Measurements from ENCODE around the gene GPR75. TPM values are rescaled to one million over a fixed set of nuclear protein-coding genes. Genes with fewer than 3 reads are reported as not detected.

Gene GPR75
- total RNA-seq, 1 experiment from 2014 or later: 2.5 TPM

DNA sequence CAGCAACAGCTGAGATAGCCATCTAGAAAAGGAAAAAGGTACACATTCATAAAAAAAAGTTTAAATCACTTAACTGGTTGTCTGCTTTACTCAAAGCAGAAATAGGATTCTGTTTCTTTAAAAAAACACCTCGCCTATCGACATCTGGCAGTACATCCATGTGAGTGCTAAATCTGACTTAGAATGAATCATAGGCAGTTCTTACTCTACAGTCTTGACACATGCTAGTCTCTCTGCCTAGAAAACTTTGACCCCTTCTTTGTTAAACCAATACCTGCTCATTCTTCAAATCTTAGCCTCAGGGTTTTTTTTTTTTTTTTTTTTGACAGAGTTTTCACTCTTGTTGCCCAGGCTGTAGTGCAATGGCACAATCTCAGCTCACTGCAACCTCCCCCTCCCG lies 37.1 kb upstream of the GPR75 start:
- CTCF ChIA-PET: no interaction called here
- in situ Hi-C loops (cut with HindIII; ENCODE audit: low pct_unique_long_range_greater_than_20kb, low sequenced_read_pairs): no loop called here
- H3K4me3 ChIP-seq (ENCODE audit: low read depth in 2 of 2, low read length in 2 of 2): no peak overlapping the region
- BruUV-seq (replicated peaks): no TSS peak
- H3K4me1 ChIP-seq (ENCODE audit: control insufficient read depth, insufficient read depth, low read length): no peaks in the 10 kb centered on the region
- POLR2A ChIA-PET: no interaction called here
- intact Hi-C loops (cut with micrococcal nuclease; ENCODE audit: unreplicated experiment): no loop called here
- TF ChIP-seq, protein P1, sequence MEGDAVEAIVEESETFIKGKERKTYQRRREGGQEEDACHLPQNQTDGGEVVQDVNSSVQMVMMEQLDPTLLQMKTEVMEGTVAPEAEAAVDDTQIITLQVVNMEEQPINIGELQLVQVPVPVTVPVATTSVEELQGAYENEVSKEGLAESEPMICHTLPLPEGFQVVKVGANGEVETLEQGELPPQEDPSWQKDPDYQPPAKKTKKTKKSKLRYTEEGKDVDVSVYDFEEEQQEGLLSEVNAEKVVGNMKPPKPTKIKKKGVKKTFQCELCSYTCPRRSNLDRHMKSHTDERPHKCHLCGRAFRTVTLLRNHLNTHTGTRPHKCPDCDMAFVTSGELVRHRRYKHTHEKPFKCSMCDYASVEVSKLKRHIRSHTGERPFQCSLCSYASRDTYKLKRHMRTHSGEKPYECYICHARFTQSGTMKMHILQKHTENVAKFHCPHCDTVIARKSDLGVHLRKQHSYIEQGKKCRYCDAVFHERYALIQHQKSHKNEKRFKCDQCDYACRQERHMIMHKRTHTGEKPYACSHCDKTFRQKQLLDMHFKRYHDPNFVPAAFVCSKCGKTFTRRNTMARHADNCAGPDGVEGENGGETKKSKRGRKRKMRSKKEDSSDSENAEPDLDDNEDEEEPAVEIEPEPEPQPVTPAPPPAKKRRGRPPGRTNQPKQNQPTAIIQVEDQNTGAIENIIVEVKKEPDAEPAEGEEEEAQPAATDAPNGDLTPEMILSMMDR (IDR thresholded peaks at IDR 0.05): no peak
- TF ChIP-seq TCF7L2 (IDR thresholded peaks at IDR 0.05; ENCODE audit: low read depth, low read length) (no peak), POLR2AphosphoS5 (IDR thresholded peaks at IDR 0.05; ENCODE audit: low read depth, low read length) (no peak), SIN3A (IDR thresholded peaks at IDR 0.05; ENCODE audit: borderline replicate concordance, insufficient read depth, low read depth, low read length) (no peak)
- TF ChIP-seq, protein P2, sequence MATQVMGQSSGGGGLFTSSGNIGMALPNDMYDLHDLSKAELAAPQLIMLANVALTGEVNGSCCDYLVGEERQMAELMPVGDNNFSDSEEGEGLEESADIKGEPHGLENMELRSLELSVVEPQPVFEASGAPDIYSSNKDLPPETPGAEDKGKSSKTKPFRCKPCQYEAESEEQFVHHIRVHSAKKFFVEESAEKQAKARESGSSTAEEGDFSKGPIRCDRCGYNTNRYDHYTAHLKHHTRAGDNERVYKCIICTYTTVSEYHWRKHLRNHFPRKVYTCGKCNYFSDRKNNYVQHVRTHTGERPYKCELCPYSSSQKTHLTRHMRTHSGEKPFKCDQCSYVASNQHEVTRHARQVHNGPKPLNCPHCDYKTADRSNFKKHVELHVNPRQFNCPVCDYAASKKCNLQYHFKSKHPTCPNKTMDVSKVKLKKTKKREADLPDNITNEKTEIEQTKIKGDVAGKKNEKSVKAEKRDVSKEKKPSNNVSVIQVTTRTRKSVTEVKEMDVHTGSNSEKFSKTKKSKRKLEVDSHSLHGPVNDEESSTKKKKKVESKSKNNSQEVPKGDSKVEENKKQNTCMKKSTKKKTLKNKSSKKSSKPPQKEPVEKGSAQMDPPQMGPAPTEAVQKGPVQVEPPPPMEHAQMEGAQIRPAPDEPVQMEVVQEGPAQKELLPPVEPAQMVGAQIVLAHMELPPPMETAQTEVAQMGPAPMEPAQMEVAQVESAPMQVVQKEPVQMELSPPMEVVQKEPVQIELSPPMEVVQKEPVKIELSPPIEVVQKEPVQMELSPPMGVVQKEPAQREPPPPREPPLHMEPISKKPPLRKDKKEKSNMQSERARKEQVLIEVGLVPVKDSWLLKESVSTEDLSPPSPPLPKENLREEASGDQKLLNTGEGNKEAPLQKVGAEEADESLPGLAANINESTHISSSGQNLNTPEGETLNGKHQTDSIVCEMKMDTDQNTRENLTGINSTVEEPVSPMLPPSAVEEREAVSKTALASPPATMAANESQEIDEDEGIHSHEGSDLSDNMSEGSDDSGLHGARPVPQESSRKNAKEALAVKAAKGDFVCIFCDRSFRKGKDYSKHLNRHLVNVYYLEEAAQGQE (IDR thresholded peaks at IDR 0.05; ENCODE audit: insufficient read depth in 1 of 2, low read depth in 2 of 2, low read length in 1 of 2): no peak
- H3K9me3 ChIP-seq (ENCODE audit: control insufficient read depth, insufficient read depth, low read depth, low read length): no peaks in the 10 kb centered on the region
- DNase-seq (ENCODE audit: low read depth, low spot score) (peak; percentile 32), ATAC-seq (no peak)
- no peaks in the 10 kb centered on the region for H3K27me3 ChIP-seq (ENCODE audit: control insufficient read depth, insufficient read depth, low read length)
- peaks cover 23% of the 10 kb centered on the region for H3K36me3 ChIP-seq (ENCODE audit: control insufficient read depth, insufficient read depth, low read length)
- H3K27ac ChIP-seq (ENCODE audit: low read length): no peak overlapping the region

DNA sequence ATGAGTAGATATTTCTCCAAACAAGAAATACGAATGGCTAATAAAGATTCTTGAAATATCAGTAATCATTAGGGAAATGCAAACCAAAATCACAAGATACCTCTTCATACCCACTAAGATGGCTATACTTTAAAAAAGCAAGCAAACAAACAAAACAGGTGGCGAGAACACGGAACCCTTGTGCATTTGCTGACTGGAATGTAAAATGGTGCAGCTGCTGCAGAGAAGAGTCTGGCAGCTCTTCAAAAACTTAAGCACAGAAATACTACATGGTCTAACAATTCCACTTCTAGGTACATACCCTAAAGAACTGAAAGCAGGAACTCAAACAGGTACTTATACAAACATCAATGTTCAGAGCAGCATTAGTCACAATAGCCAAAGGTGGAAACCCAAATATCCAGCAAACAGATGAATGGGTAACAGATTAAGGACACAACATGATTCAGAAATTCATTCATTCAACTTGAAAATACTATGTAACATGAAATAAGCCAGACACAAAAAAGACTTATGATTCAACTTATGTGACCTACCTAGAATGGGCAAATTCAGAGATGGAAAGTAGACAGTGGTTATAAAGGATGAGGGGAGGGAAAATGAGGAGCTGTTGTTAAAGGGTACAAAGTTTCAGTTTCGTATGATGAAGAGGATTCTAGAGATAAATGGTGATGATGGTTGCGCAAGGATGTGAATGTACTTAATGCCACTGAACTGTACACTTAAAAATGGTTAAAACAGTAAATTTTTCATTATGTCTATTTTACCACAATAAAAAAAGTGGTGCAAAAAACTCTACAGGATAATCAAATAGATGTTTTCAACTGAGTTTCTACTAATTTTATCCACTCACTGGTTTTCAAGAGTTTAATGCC lies 26.9 kb upstream of the GPR75 start:
- Histone ChIP-seq H3K4me1 (ENCODE audit: control insufficient read depth, insufficient read depth, low read length) (no peaks in the 10 kb centered on the region), H3K9me3 (ENCODE audit: control insufficient read depth, insufficient read depth, low read depth, low read length) (no peaks in the 10 kb centered on the region), H3K4me3 (ENCODE audit: low read depth in 2 of 2, low read length in 2 of 2) (no peak overlapping the region), H3K36me3 (ENCODE audit: control insufficient read depth, insufficient read depth, low read length) (peaks cover 40% of the 10 kb centered on the region), H3K27ac (ENCODE audit: low read length) (no peak overlapping the region), H3K27me3 (ENCODE audit: control insufficient read depth, insufficient read depth, low read length) (no peaks in the 10 kb centered on the region)
- no TSS peak for BruUV-seq (replicated peaks)
- in situ Hi-C loops (cut with HindIII; ENCODE audit: low pct_unique_long_range_greater_than_20kb, low sequenced_read_pairs): no loop called here
- DNase-seq (ENCODE audit: low read depth, low spot score) (no peak), ATAC-seq (no peak)
- ChIA-PET CTCF (no interaction called here), POLR2A (no interaction called here)
- intact Hi-C loops (cut with micrococcal nuclease; ENCODE audit: unreplicated experiment): no loop called here
- TF ChIP-seq SIN3A (IDR thresholded peaks at IDR 0.05; ENCODE audit: borderline replicate concordance, insufficient read depth, low read depth, low read length) (no peak), POLR2AphosphoS5 (IDR thresholded peaks at IDR 0.05; ENCODE audit: low read depth, low read length) (no peak), TCF7L2 (IDR thresholded peaks at IDR 0.05; ENCODE audit: low read depth, low read length) (no peak)
- TF ChIP-seq, protein P1 (IDR thresholded peaks at IDR 0.05): no peak
- TF ChIP-seq, protein P2 (IDR thresholded peaks at IDR 0.05; ENCODE audit: insufficient read depth in 1 of 2, low read depth in 2 of 2, low read length in 1 of 2): no peak
